Endothelial cell of umbilical vein (primary cell): ENCODE measurements around the gene MYO7B. TPM values are rescaled to one million over a fixed set of nuclear protein-coding genes. Genes with fewer than 3 reads are reported as not detected.

Experiments
- BruUV-seq: library from RNA; stranded (reverse); fragments of 400-500 nt; replicated peaks from 2 replicates; lab custom pipeline; 2021; lab: Mats Ljungman, UMichigan
- CTCF ChIA-PET: fragments of 300-600, 350-600 bp; sonication (Branson Sonifier 250); formaldehyde crosslinking; loops from one replicate; lab custom pipeline; 2021; ENCODE audit warnings: antibody characterized with exemption, inconsistent platforms; lab: Charles Lee
- POLR2A ChIA-PET: fragments of 300-600, 350-600 bp; sonication (Branson Sonifier 250); formaldehyde crosslinking; loops from one replicate; lab custom pipeline; 2021; ENCODE audit warnings: antibody characterized with exemption, inconsistent platforms; lab: Charles Lee
- DNase-seq: peaks from one replicate; pipeline ENCODE4 v3.0.0-alpha.2; 2011; ENCODE audit warnings: low read depth, low spot score
- FAIRE-seq: peaks from 2 replicates; lab custom pipeline; 2011; peaks lifted over from hg19 to GRCh38; lab: Jason Lieb, UNC
- H2AFZ ChIP-seq: 2 replicates; pipeline ENCODE4 v1.6.0; 2012; ENCODE audit warnings: low read depth, low read length, control low read depth, inconsistent platforms
- H3K27ac ChIP-seq: 2 replicates; pipeline ENCODE4 v1.5.1; 2011; ENCODE audit warnings: low read depth, mild to moderate bottlenecking, control low read depth, low read length, moderate library complexity; ENCODE audit not compliant: insufficient read depth
- H3K27me3 ChIP-seq, 2 experiments: 2 replicates each; pipeline versions ENCODE4 v1.6.0 to v1.6.1; 2011; ENCODE audit warnings: low read length in 2 of 2, mixed read lengths in 1 of 2; ENCODE audit not compliant: control insufficient read depth in 2 of 2, insufficient read depth in 2 of 2
- H3K36me3 ChIP-seq, 2 experiments: 2 replicates in 1 of 2; 3 replicates in 1 of 2; pipeline ENCODE4 v1.5.1; 2011; ENCODE audit warnings: low read length in 2 of 2, mild to moderate bottlenecking in 1 of 2, moderate library complexity in 1 of 2; ENCODE audit not compliant: control insufficient read depth in 2 of 2, insufficient read depth in 2 of 2; ENCODE audit errors: extremely low read depth in 1 of 2
- H3K4me1 ChIP-seq: 3 replicates; pipeline ENCODE4 v1.5.1; 2011; ENCODE audit warnings: mild to moderate bottlenecking, low read length; ENCODE audit not compliant: control insufficient read depth, insufficient read depth; ENCODE audit errors: extremely low read depth
- H3K4me2 ChIP-seq: 2 replicates; pipeline ENCODE4 v1.6.1; 2011; ENCODE audit warnings: low read length, control low read depth, mixed read lengths; ENCODE audit not compliant: insufficient read depth
- H3K4me3 ChIP-seq, 3 experiments: fragments of 200-600 bp in 1 of 3; sonication (generic), shearing (Covaris generic) in 1 of 3; replicated peaks in 1 of 3; 2 replicates each; pipeline ENCODE4 v1.5.1; 2011 to 2016; ENCODE audit warnings: control low read depth in 3 of 3, low read length in 3 of 3, mild to moderate bottlenecking in 2 of 3, inconsistent platforms in 1 of 3, low read depth in 1 of 3, moderate library complexity in 1 of 3; ENCODE audit not compliant: insufficient read depth in 1 of 3
- H3K79me2 ChIP-seq: 2 replicates; pipeline ENCODE4 v1.6.0; 2012; ENCODE audit warnings: low read length, inconsistent platforms; ENCODE audit not compliant: control insufficient read depth, insufficient read depth
- H3K9ac ChIP-seq: replicated peaks from 2 replicates; pipeline ENCODE3; 2011; ENCODE audit warnings: low read length, control low read depth; ENCODE audit not compliant: insufficient read depth; ENCODE audit errors: extremely low read depth
- H3K9me1 ChIP-seq: replicated peaks from 3 replicates; pipeline ENCODE4 v1.6.0; 2011; ENCODE audit warnings: mild to moderate bottlenecking, low read length; ENCODE audit not compliant: control insufficient read depth, insufficient read depth; ENCODE audit errors: extremely low read depth
- H3K9me3 ChIP-seq: replicated peaks from 2 replicates; pipeline ENCODE4 v1.5.1; 2012; ENCODE audit warnings: low read length, inconsistent platforms; ENCODE audit not compliant: control insufficient read depth, insufficient read depth
- H4K20me1 ChIP-seq: replicated peaks from 2 replicates; pipeline ENCODE3; 2011; ENCODE audit warnings: mild to moderate bottlenecking, low read length; ENCODE audit not compliant: control insufficient read depth, insufficient read depth; ENCODE audit errors: extremely low read depth
- EZH2 ChIP-seq: IDR thresholded peaks from 2 replicates; pipeline ENCODE4 v1.6.1; 2012; ENCODE audit warnings: borderline replicate concordance, low read depth, mild to moderate bottlenecking, moderate library complexity, low read length, inconsistent platforms; ENCODE audit not compliant: severe bottlenecking
- FOS ChIP-seq: IDR thresholded peaks from 2 replicates; pipeline ENCODE4 v1.6.1; 2011; ENCODE audit warnings: mild to moderate bottlenecking, low read length, moderate library complexity, borderline replicate concordance; ENCODE audit not compliant: insufficient read depth
- GATA2 ChIP-seq: IDR thresholded peaks from 2 replicates; pipeline ENCODE4 v1.7.0; 2011; ENCODE audit warnings: low read depth, mild to moderate bottlenecking, moderate library complexity, mixed read lengths, low read length; ENCODE audit not compliant: insufficient read length, insufficient read depth
- JUN ChIP-seq: IDR thresholded peaks from 2 replicates; pipeline ENCODE4 v1.6.1; 2011; ENCODE audit warnings: borderline replicate concordance, low read depth; ENCODE audit not compliant: insufficient read length, insufficient read depth
- POLR2AphosphoS5 ChIP-seq: IDR thresholded peaks from 2 replicates; pipeline ENCODE4 v1.6.1; 2012; ENCODE audit warnings: low read depth, mild to moderate bottlenecking, control low read depth, low read length, moderate library complexity; ENCODE audit not compliant: insufficient read depth
- dilution Hi-C: fragments of 300-500 bp; cut with MboI; formaldehyde crosslinking; loops from one replicate; pipeline ENCODE4 v1.15.0; 2019; ENCODE audit warnings: low sequenced_read_pairs; ENCODE audit not compliant: extremely low pct_ligation_motif_present
- intact Hi-C: fragments of 100-400 bp; cut with micrococcal nuclease; formaldehyde crosslinking; loops from one replicate; pipeline ENCODE4 v1.10.0; 2022
- polyA plus RNA-seq, 4 experiments: library from polyadenylated mRNA; depleted of rRNA in 3 of 4; stranded (reverse) in 3 of 4; unstranded in 1 of 4; fragments of >200 nt; gene quantifications; 2 replicates each; pipeline versions ENCODE4 v1.2.1 to v1.2.3, GENCODE V29; 2011 to 2012; ENCODE audit warnings: missing spikeins in 1 of 4
- total RNA-seq: library from RNA; stranded (reverse); gene quantifications from 2 replicates; pipeline ENCODE4 v1.2.3, GENCODE V29; 2021
- TF ChIP-seq, protein P1 (sequence below), 2 donors: IDR thresholded peaks; 1 replicate in 1 of 2; 2 replicates in 1 of 2; pipeline ENCODE4 v1.5.1; 2011; ENCODE audit warnings: low read length in 2 of 2, mild to moderate bottlenecking in 2 of 2, moderate library complexity in 2 of 2, control low read depth in 1 of 2, inconsistent platforms in 1 of 2, low read depth in 1 of 2; ENCODE audit not compliant: insufficient read depth in 1 of 2; ENCODE audit errors: extremely low read depth in 1 of 2
- TF ChIP-seq, protein P2 (sequence below): IDR thresholded peaks from 2 replicates; pipeline ENCODE4 v1.6.1; 2011; ENCODE audit not compliant: insufficient read depth, insufficient read length

The MYO7B gene
- total and polyA plus RNA-seq, 2 donors (not counting 3 experiments of a cell fraction or from before 2014, with no cell fraction given): 0.17 TPM; not detected in 1

DNA sequence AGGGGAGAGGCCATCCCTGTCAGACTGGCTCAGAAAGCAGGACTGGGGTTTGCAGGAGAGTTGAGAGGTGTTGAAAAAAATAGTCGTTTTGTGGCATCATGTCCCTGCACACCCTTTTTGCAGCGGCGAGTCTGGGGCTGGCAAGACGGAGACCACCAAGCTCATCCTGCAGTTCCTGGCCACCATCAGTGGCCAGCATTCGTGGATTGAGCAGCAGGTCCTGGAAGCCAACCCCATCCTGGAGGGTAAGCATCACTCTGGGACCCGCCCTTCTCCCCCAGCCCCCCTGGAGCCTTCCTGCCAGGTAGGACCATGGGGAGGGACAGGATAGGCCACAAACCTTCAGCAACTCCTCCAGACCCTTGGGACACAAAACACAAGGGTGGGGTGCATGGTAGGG, 34.2 kb downstream of the MYO7B start:
- H3K27ac ChIP-seq: no peak overlapping the region
- no peak for FAIRE-seq
- H3K9me3 ChIP-seq: no peaks in the 10 kb centered on the region
- BruUV-seq: no TSS peak
- H3K27me3 ChIP-seq: no peaks in the 10 kb centered on the region
- H3K9ac ChIP-seq: no peak overlapping the region
- ChIA-PET CTCF (interaction anchor here (1.7 kb wide), 1 partner anchor 22 kb away, joined by 6 read pairs; no protein-coding TSS in a partner anchor), POLR2A (no interaction called here)
- peaks cover 5% of the 10 kb centered on the region for H3K4me1 ChIP-seq
- no peaks in the 10 kb centered on the region for H3K36me3 ChIP-seq
- no peaks in the 10 kb centered on the region for H3K9me1 ChIP-seq
- H3K4me2 ChIP-seq: no peak overlapping the region
- no peak overlapping the region for H2AFZ ChIP-seq
- no peaks in the 10 kb centered on the region for H3K79me2 ChIP-seq
- dilution Hi-C loops: no loop called here
- no peak for DNase-seq
- H4K20me1 ChIP-seq: no peaks in the 10 kb centered on the region
- H3K4me3 ChIP-seq: no peak overlapping the region
- intact Hi-C loops: no loop called here
- TF ChIP-seq, protein P1, sequence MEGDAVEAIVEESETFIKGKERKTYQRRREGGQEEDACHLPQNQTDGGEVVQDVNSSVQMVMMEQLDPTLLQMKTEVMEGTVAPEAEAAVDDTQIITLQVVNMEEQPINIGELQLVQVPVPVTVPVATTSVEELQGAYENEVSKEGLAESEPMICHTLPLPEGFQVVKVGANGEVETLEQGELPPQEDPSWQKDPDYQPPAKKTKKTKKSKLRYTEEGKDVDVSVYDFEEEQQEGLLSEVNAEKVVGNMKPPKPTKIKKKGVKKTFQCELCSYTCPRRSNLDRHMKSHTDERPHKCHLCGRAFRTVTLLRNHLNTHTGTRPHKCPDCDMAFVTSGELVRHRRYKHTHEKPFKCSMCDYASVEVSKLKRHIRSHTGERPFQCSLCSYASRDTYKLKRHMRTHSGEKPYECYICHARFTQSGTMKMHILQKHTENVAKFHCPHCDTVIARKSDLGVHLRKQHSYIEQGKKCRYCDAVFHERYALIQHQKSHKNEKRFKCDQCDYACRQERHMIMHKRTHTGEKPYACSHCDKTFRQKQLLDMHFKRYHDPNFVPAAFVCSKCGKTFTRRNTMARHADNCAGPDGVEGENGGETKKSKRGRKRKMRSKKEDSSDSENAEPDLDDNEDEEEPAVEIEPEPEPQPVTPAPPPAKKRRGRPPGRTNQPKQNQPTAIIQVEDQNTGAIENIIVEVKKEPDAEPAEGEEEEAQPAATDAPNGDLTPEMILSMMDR (IDR thresholded peaks at IDR 0.05; ENCODE audit: extremely low read depth in 1 of 2, insufficient read depth in 1 of 2, low read depth in 1 of 2, low read length in 2 of 2): no peak
- TF ChIP-seq, protein P2, sequence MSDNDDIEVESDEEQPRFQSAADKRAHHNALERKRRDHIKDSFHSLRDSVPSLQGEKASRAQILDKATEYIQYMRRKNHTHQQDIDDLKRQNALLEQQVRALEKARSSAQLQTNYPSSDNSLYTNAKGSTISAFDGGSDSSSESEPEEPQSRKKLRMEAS: no peak
- TF ChIP-seq GATA2 (no peak), EZH2 (no peak), JUN (no peak), FOS (no peak), POLR2AphosphoS5 (no peak)
